GM06990 (cell line): ENCODE results near the gene FANCL.

ENCODE experiments used
- DNase-seq: peaks from one replicate; pipeline ENCODE4 v3.0.0-alpha.2; 2011; ENCODE audit not compliant: insufficient read length; ENCODE audit errors: extremely low read depth
- H3K27me3 ChIP-seq: replicated peaks from 2 replicates; pipeline ENCODE4 v1.6.0; 2011; ENCODE audit warnings: low read length; ENCODE audit not compliant: control insufficient read depth, insufficient read depth
- H3K36me3 ChIP-seq: 2 replicates; pipeline ENCODE4 v1.5.1; 2011; ENCODE audit warnings: low read length; ENCODE audit not compliant: control insufficient read depth, insufficient read depth
- H3K4me3 ChIP-seq: replicated peaks from 2 replicates; pipeline ENCODE4 v1.5.1; 2011; ENCODE audit warnings: low read depth, mild to moderate bottlenecking, control low read depth, low read length
- CTCF ChIP-seq: IDR thresholded peaks from 2 replicates; pipeline ENCODE4 v1.5.1; 2011; ENCODE audit warnings: low read length, control low read depth, mild to moderate bottlenecking, inconsistent platforms; ENCODE audit not compliant: insufficient read depth, poor library complexity, severe bottlenecking

FANCL gene

GRCh38 chr2:58237741-58238140 is 3.4 kb downstream of the FANCL start:
- no peaks in the 10 kb centered on the region for H3K27me3 ChIP-seq
- no peak for TF ChIP-seq CTCF
- DNase-seq, result no peak
- no peak overlapping the region for H3K4me3 ChIP-seq
- no peaks in the 10 kb centered on the region for H3K36me3 ChIP-seq

GRCh38 chr2:58235984-58236383 is 5.1 kb downstream of the FANCL start:
- TF ChIP-seq CTCF, result no peak
- DNase-seq, result no peak
- H3K4me3 ChIP-seq, result no peak overlapping the region
- no peaks in the 10 kb centered on the region for H3K36me3 ChIP-seq
- H3K27me3 ChIP-seq, result no peaks in the 10 kb centered on the region

- H3K4me3 ChIP-seq, result no peak overlapping the region
- DNase-seq, result no peak
- no peak for TF ChIP-seq CTCF
Observed at GRCh38 chr2:58235170-58235569, 6.0 kb downstream of the FANCL start.

GRCh38 chr2:58228299-58228698 is 12.8 kb downstream of the FANCL start:
- H3K4me3 ChIP-seq, result no peak overlapping the region
- H3K27me3 ChIP-seq, result no peaks in the 10 kb centered on the region
- peaks cover 5% of the 10 kb centered on the region for H3K36me3 ChIP-seq
- TF ChIP-seq CTCF, result no peak
- no peak for DNase-seq

More at GRCh38 chr2:58235170-58235569, 6.0 kb downstream of the FANCL start:
- Histone ChIP-seq H3K27me3 (no peaks in the 10 kb centered on the region), H3K36me3 (no peaks in the 10 kb centered on the region)

- H3K4me3 ChIP-seq, result no peak overlapping the region
- DNase-seq, result no peak
- no peak for TF ChIP-seq CTCF
- no peaks in the 10 kb centered on the region for H3K27me3 ChIP-seq
- peaks cover 5% of the 10 kb centered on the region for H3K36me3 ChIP-seq
Observed at GRCh38 chr2:58227171-58227917, 13.8 kb downstream of the FANCL start.

- Histone ChIP-seq H3K4me3 (no peak overlapping the region), H3K27me3 (no peaks in the 10 kb centered on the region), H3K36me3 (no peaks in the 10 kb centered on the region)
- no peak for TF ChIP-seq CTCF
- no peak for DNase-seq
Observed at GRCh38 chr2:58221909-58222308, 19.2 kb downstream of the FANCL start.
